ENCODE data around the gene C14orf132.
"Not testable (repeated sequence)": the region's sequence is repeated elsewhere in the genome, so short reads cannot be mapped to it uniquely, and the experiment has no call there.

Gene C14orf132

DNA sequence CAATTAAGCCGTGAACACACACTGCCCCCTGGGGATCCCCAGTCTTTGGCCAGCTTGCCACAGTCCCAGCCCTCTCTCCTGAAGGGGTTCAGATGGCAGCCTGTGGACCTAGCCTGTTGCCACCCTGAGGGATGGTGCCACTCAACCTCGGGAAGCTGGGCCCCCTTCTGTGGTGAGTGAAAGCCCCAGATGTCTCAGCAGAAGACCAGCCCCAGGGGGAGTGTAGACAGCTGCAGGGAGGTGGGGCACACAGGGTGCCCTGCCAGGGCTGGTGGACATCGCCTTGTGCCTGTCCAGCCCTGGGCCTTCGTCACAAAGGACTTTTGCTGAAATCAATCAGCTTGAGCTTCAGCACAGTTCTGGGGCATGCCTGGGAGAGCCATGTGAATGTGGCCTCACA, 32.4 kb downstream of the C14orf132 start:
- Histone ChIP-seq H3K36me3 (ENCODE audit: control insufficient read depth in 2 of 2, insufficient read depth in 2 of 2, low read length in 2 of 2) (no peaks in the 10 kb centered on the region), H3K9me3 (ENCODE audit: control insufficient read depth in 2 of 2, low read length in 2 of 2) (no peaks in the 10 kb centered on the region), H3K9ac (ENCODE audit: low read depth in 1 of 2, low read length in 2 of 2) (no peak overlapping the region), H3K27ac (ENCODE audit: low read depth in 2 of 2, low read length in 2 of 2) (no peak overlapping the region), H3K4me1 (ENCODE audit: control insufficient read depth in 2 of 2, insufficient read depth in 2 of 2, low read length in 2 of 2) (no peaks in the 10 kb centered on the region), H3K4me3 (ENCODE audit: low read length in 2 of 2) (no peak overlapping the region), H3K27me3 (ENCODE audit: control insufficient read depth in 2 of 2, insufficient read depth in 2 of 2, low read length in 2 of 2) (no peaks in the 10 kb centered on the region)

- no peaks in the 10 kb centered on the region for H3K9me3 ChIP-seq (ENCODE audit: control insufficient read depth in 2 of 2, low read length in 2 of 2)
- no peak overlapping the region for H3K9ac ChIP-seq (ENCODE audit: low read depth in 1 of 2, low read length in 2 of 2)
- no peaks in the 10 kb centered on the region for H3K27me3 ChIP-seq (ENCODE audit: control insufficient read depth in 2 of 2, insufficient read depth in 2 of 2, low read length in 2 of 2)
- no peak overlapping the region for H3K4me3 ChIP-seq (ENCODE audit: low read length in 2 of 2)
- no peak overlapping the region for H3K27ac ChIP-seq (ENCODE audit: low read depth in 2 of 2, low read length in 2 of 2)
- no peaks in the 10 kb centered on the region for H3K4me1 ChIP-seq (ENCODE audit: control insufficient read depth in 2 of 2, insufficient read depth in 2 of 2, low read length in 2 of 2)
- H3K36me3 ChIP-seq (ENCODE audit: control insufficient read depth in 2 of 2, insufficient read depth in 2 of 2, low read length in 2 of 2), result no peaks in the 10 kb centered on the region
These were observed 32.9 kb downstream of the C14orf132 start for GRCh38 chr14:96072076-96072475.

DNA sequence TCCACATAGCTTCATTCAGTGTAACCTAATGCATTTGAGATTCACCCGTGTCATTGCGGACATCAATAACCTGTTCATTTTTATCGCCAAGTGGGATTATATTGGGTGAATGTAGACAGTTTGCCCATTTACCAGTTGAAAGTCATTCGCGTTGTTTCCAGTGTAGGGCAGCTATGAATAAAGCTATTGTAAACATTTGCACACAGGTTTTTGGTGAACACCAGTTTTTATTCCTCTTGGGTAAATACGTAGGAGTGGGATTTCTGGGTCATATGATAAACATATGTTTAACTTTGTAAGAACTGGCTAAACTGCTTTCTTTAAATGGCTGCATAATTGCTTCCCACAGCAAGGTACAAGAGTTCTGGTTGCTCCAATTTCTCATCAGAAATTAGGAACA, 33.6 kb downstream of the C14orf132 start:
- no peaks in the 10 kb centered on the region for H3K27me3 ChIP-seq (ENCODE audit: control insufficient read depth in 2 of 2, insufficient read depth in 2 of 2, low read length in 2 of 2)
- no peak overlapping the region for H3K27ac ChIP-seq (ENCODE audit: low read depth in 2 of 2, low read length in 2 of 2)
- no peak overlapping the region for H3K4me3 ChIP-seq (ENCODE audit: low read length in 2 of 2)
- H3K9me3 ChIP-seq (ENCODE audit: control insufficient read depth in 2 of 2, low read length in 2 of 2), result no peaks in the 10 kb centered on the region
- no peaks in the 10 kb centered on the region for H3K36me3 ChIP-seq (ENCODE audit: control insufficient read depth in 2 of 2, insufficient read depth in 2 of 2, low read length in 2 of 2)
- no peak overlapping the region for H3K9ac ChIP-seq (ENCODE audit: low read depth in 1 of 2, low read length in 2 of 2)
- no peaks in the 10 kb centered on the region for H3K4me1 ChIP-seq (ENCODE audit: control insufficient read depth in 2 of 2, insufficient read depth in 2 of 2, low read length in 2 of 2)

DNA sequence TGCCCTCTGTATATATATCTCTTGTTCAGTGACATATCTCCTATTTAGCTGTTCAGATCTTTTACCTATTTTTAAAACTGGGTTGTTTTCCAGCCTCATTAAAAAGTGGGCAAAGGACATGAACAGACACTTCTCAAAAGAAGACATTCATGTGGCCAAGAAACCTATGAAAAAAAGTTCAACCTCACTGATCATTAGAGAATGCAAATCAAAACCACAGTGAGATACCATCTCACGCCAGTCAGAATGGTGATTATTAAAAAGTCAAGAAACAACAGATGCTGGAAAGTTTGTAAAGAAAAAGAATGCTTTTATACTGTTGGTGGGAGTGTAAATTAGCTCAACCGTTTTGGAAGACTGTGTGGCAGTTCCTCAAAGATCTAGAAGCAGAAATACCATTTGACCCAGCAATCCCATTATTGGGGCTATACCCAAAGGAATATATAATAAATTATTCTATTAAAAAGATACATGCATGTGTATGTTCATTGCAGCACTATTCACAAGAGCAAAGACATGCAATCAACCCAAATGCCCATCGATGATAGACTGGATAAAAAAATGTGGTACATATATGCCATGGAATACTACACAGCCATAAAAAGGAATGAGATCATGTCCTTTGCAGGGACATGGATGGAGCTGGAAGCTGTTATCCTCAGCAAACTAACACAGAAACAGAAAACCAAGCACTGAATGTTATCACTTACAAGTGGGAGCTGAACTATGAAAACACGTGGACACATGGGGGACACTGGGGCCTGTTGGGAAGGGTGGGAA, 34.3 kb downstream of the C14orf132 start:
- not testable (repeated sequence) for H3K9me3 ChIP-seq (ENCODE audit: control insufficient read depth in 2 of 2, low read length in 2 of 2); H3K36me3 ChIP-seq (ENCODE audit: control insufficient read depth in 2 of 2, insufficient read depth in 2 of 2, low read length in 2 of 2); H3K9ac ChIP-seq (ENCODE audit: low read depth in 1 of 2, low read length in 2 of 2); H3K4me1 ChIP-seq (ENCODE audit: control insufficient read depth in 2 of 2, insufficient read depth in 2 of 2, low read length in 2 of 2); H3K4me3 ChIP-seq (ENCODE audit: low read length in 2 of 2); H3K27ac ChIP-seq (ENCODE audit: low read depth in 2 of 2, low read length in 2 of 2); H3K27me3 ChIP-seq (ENCODE audit: control insufficient read depth in 2 of 2, insufficient read depth in 2 of 2, low read length in 2 of 2)

DNA sequence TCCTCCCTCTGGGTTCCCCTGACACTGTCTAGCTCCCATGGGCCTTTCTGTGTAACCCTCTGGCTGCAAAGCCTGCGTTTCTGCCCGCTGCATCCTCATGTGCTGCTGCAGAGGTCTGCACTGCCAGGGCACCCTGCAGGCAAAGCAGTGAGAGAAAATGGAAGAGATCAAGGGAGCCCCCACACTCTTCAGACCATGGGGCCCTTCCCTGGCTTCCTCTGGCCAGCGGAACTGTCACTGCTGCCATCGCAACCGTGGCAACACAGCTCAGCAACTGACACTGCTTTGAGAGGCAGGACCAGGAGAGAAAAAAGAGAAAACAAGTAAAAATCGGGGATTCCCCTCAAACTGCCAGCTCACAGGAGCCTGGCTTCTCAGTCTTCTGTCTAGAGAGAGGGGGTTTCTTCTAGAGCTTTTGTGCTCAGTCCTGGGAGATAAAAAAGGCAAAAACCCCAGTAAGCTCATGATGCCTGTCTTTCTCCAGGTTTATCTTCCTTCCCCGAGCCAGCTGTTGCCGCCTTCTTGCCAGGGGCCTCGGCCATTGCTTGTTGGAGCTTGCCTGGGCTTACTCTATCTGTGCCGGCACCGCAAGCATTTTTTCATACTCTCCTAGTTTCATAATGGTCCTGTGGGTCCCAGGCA, 38.9 kb downstream of the C14orf132 start:
- H3K9ac ChIP-seq (ENCODE audit: low read depth in 1 of 2, low read length in 2 of 2), result no peak overlapping the region
- no peaks in the 10 kb centered on the region for H3K9me3 ChIP-seq (ENCODE audit: control insufficient read depth in 2 of 2, low read length in 2 of 2)
- H3K36me3 ChIP-seq (ENCODE audit: control insufficient read depth in 2 of 2, insufficient read depth in 2 of 2, low read length in 2 of 2), result no peaks in the 10 kb centered on the region
- no peaks in the 10 kb centered on the region for H3K4me1 ChIP-seq (ENCODE audit: control insufficient read depth in 2 of 2, insufficient read depth in 2 of 2, low read length in 2 of 2)
- H3K27ac ChIP-seq (ENCODE audit: low read depth in 2 of 2, low read length in 2 of 2), result no peak overlapping the region
- no peak overlapping the region for H3K4me3 ChIP-seq (ENCODE audit: low read length in 2 of 2)
- no peaks in the 10 kb centered on the region for H3K27me3 ChIP-seq (ENCODE audit: control insufficient read depth in 2 of 2, insufficient read depth in 2 of 2, low read length in 2 of 2)

GRCh38 chr14:96078625-96079016, 39.5 kb downstream of the C14orf132 start:
- no peak overlapping the region for H3K4me3 ChIP-seq (ENCODE audit: low read length in 2 of 2)

DNA sequence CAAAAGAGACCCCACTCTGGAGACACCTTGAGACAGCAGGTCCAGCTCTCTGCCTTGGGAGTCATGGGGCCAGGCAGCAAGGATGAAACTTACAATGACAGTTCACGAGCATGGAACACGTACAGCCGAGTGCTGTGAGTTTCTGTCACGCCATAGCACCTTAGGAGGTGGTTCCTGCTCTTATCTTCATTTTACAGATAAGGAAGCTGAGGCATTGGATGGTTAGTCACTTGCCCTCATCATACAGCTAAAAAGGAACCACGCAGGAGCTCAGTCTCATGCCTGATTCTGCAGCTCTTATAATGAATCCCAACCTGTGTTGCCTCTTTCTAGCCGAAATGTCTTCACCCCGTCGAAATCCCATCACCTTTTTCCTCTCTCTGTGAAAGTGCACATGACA, 39.9 kb downstream of the C14orf132 start:
- no peaks in the 10 kb centered on the region for H3K4me1 ChIP-seq (ENCODE audit: control insufficient read depth in 2 of 2, insufficient read depth in 2 of 2, low read length in 2 of 2)
- H3K27me3 ChIP-seq (ENCODE audit: control insufficient read depth in 2 of 2, insufficient read depth in 2 of 2, low read length in 2 of 2), result no peaks in the 10 kb centered on the region
- no peak overlapping the region for H3K9ac ChIP-seq (ENCODE audit: low read depth in 1 of 2, low read length in 2 of 2)
- no peak overlapping the region for H3K27ac ChIP-seq (ENCODE audit: low read depth in 2 of 2, low read length in 2 of 2)
- no peak overlapping the region for H3K4me3 ChIP-seq (ENCODE audit: low read length in 2 of 2)
- no peaks in the 10 kb centered on the region for H3K9me3 ChIP-seq (ENCODE audit: control insufficient read depth in 2 of 2, low read length in 2 of 2)
- no peaks in the 10 kb centered on the region for H3K36me3 ChIP-seq (ENCODE audit: control insufficient read depth in 2 of 2, insufficient read depth in 2 of 2, low read length in 2 of 2)

More at GRCh38 chr14:96078625-96079016, 39.5 kb downstream of the C14orf132 start:
- Histone ChIP-seq H3K4me1 (ENCODE audit: control insufficient read depth in 2 of 2, insufficient read depth in 2 of 2, low read length in 2 of 2) (no peaks in the 10 kb centered on the region), H3K27me3 (ENCODE audit: control insufficient read depth in 2 of 2, insufficient read depth in 2 of 2, low read length in 2 of 2) (no peaks in the 10 kb centered on the region), H3K9me3 (ENCODE audit: control insufficient read depth in 2 of 2, low read length in 2 of 2) (no peaks in the 10 kb centered on the region), H3K27ac (ENCODE audit: low read depth in 2 of 2, low read length in 2 of 2) (no peak overlapping the region), H3K36me3 (ENCODE audit: control insufficient read depth in 2 of 2, insufficient read depth in 2 of 2, low read length in 2 of 2) (no peaks in the 10 kb centered on the region), H3K9ac (ENCODE audit: low read depth in 1 of 2, low read length in 2 of 2) (no peak overlapping the region)

- Histone ChIP-seq H3K9me3 (ENCODE audit: control insufficient read depth in 2 of 2, low read length in 2 of 2) (no peaks in the 10 kb centered on the region), H3K27ac (ENCODE audit: low read depth in 2 of 2, low read length in 2 of 2) (no peak overlapping the region), H3K27me3 (ENCODE audit: control insufficient read depth in 2 of 2, insufficient read depth in 2 of 2, low read length in 2 of 2) (no peaks in the 10 kb centered on the region), H3K4me1 (ENCODE audit: control insufficient read depth in 2 of 2, insufficient read depth in 2 of 2, low read length in 2 of 2) (no peaks in the 10 kb centered on the region), H3K36me3 (ENCODE audit: control insufficient read depth in 2 of 2, insufficient read depth in 2 of 2, low read length in 2 of 2) (no peaks in the 10 kb centered on the region), H3K9ac (ENCODE audit: low read depth in 1 of 2, low read length in 2 of 2) (no peak overlapping the region), H3K4me3 (ENCODE audit: low read length in 2 of 2) (no peak overlapping the region)
These were observed 41.4 kb downstream of the C14orf132 start for GRCh38 chr14:96080571-96080970.

DNA sequence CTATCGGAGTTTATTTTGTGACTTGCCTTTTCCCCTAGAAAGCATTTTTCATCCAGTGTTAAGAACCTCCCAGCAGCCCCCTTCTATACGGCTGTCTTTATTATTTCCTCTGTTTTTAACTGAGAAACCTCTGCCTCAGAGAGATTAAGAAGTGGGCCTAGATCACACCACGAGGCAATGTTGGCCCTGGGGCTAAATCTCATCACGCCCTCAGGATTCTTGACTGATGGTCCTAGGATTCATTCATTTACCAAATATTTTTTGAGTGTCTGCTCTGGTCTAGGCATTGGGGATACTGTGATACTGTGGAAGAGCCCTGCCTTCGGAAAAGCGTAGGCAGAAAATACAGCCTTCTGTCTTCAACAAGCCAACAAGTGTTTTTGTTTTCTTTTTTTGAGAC, 42.1 kb downstream of the C14orf132 start:
- H3K9me3 ChIP-seq (ENCODE audit: control insufficient read depth in 2 of 2, low read length in 2 of 2), result no peaks in the 10 kb centered on the region
- no peak overlapping the region for H3K27ac ChIP-seq (ENCODE audit: low read depth in 2 of 2, low read length in 2 of 2)
- no peaks in the 10 kb centered on the region for H3K4me1 ChIP-seq (ENCODE audit: control insufficient read depth in 2 of 2, insufficient read depth in 2 of 2, low read length in 2 of 2)
- no peaks in the 10 kb centered on the region for H3K27me3 ChIP-seq (ENCODE audit: control insufficient read depth in 2 of 2, insufficient read depth in 2 of 2, low read length in 2 of 2)
- H3K4me3 ChIP-seq (ENCODE audit: low read length in 2 of 2), result no peak overlapping the region
- H3K36me3 ChIP-seq (ENCODE audit: control insufficient read depth in 2 of 2, insufficient read depth in 2 of 2, low read length in 2 of 2), result no peaks in the 10 kb centered on the region
- H3K9ac ChIP-seq (ENCODE audit: low read depth in 1 of 2, low read length in 2 of 2), result no peak overlapping the region

DNA sequence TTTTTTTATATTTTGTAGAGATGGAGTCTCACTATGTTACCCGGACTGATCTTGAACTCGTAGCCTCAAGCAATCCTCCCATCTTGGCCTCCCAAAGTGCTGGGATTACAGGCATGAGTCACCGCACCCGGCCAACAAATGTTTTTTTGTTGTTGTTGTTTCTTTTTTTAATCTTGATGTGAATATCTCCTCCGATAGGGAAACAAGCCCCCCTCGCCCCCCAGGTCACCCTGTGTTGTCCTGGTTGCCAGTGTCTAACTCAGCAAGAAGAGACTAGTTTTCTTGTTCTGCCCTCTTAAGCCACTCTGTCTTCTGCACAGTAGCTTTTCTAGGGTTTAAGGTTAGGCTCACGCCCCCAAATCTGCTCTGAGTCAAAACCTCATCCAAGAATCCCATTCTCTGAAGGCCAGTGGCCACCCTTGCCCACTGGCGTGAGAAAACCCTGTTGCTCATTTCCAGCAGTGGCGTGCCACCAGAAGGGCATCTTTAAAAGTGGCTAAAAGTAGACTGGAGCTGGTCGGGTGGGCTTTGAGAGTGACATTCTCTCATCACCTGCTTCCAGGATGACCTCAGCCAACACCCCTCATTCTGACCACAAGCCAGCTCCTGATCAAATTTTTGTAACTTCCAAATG, 42.7 kb downstream of the C14orf132 start:
- Histone ChIP-seq H3K9ac (ENCODE audit: low read depth in 1 of 2, low read length in 2 of 2) (no peak overlapping the region), H3K4me1 (ENCODE audit: control insufficient read depth in 2 of 2, insufficient read depth in 2 of 2, low read length in 2 of 2) (no peaks in the 10 kb centered on the region), H3K36me3 (ENCODE audit: control insufficient read depth in 2 of 2, insufficient read depth in 2 of 2, low read length in 2 of 2) (no peaks in the 10 kb centered on the region), H3K4me3 (ENCODE audit: low read length in 2 of 2) (no peak overlapping the region), H3K9me3 (ENCODE audit: control insufficient read depth in 2 of 2, low read length in 2 of 2) (no peaks in the 10 kb centered on the region), H3K27me3 (ENCODE audit: control insufficient read depth in 2 of 2, insufficient read depth in 2 of 2, low read length in 2 of 2) (no peaks in the 10 kb centered on the region), H3K27ac (ENCODE audit: low read depth in 2 of 2, low read length in 2 of 2) (no peak overlapping the region)

Measured in mucosa of rectum (tissue), 2 donors.